NCI-H2227 treated with DMSO at 0.1 percent for 48 hours (cell line): ENCODE measurements around the gene LSM10.
A peak's percentile ranks its signal among the peaks of the same experiment; 100 is the strongest.

ENCODE experiments used
- DNase-seq: peaks from one replicate; lab custom pipeline; 2025; lab: John Stamatoyannopoulos, UW

Gene LSM10

DNA sequence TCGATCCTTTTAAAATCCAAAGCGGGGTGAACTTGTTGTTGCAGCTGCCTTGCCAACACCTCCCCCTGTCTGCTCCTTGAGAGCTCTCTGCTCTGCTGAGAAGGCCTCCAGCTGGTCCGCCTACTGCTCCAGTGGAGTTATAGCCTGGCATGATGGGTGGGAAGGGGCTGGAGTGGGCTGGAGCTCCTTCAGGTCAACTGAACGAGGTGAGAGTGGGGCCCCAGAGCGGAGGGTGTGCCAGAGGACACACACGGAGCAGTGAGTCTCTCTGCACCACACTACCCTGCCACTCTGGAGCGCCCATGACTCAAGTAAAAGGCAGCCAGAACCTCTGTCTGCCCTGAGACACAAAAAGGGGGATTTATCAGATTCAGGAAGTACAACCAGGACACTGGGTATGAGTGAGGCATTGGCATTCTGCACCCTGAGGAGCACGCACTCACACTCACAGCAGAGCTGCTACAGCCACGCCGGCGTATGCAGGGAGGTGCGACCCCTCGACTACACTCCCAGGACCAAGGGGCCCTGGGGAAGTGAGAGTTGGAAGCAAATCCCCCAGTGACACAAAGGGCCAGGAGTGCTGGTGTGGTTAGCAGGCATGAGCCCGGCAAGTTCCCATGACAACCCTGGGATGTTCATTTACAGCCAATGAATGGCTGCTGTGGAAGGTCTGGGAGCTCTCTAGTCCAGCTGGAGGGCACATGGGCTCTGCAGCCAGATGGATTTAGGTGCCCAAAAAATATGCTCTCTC lies 46.3 kb downstream of the LSM10 start:
- DNase-seq: peak; percentile 35

DNA sequence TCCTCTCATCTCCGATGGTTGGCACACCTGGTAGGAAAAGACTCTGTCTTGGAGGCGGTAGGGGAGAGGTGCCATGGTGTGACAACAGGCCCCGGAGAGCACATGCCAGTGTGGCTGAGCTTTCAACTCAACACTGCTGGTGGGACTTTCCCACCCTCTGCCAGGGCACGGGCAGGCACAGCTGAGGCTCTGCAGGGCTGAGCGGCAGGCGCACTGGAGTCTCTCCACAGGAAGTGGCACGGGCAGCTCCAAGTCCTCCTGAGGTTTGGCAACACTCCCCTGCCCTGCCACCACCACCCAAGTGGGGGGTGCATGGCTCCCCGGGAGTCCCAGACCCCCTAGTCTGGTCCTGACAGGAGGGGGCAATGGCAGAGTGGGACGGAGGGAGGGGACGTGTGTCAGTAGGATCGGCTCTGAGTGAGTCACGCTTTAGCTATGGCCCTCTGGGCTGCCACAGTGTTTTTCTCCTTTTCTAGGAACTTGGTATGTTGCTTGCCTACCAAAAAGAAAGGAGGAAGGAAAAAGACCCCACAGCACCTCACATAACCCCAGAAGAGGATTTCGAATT lies 47.0 kb downstream of the LSM10 start:
- DNase-seq: no peak

- DNase-seq: no peak
Observed at GRCh38 chr1:36349839-36350238, 47.9 kb downstream of the LSM10 start.

DNA sequence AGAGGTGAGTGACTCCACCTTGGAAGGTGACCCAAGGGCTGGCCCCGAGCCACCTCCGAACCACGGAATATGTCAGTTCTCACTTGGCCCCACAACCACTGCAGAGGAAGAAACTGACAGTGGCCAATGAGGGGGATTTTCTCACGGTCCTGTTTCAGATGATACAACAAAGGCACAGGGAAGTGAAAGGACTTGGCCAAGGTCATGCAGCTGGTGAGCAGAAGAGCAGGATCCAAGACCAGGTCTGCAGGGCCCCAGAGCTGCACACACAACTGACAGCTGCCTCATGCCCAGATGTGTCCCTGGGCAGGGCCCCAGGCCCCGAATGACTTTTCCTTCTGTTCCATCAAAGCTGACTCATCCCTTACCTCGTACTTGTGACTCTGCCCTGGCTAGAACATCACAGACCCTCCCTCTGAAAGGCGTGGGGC lies 48.5 kb downstream of the LSM10 start:
- no peak for DNase-seq

DNA sequence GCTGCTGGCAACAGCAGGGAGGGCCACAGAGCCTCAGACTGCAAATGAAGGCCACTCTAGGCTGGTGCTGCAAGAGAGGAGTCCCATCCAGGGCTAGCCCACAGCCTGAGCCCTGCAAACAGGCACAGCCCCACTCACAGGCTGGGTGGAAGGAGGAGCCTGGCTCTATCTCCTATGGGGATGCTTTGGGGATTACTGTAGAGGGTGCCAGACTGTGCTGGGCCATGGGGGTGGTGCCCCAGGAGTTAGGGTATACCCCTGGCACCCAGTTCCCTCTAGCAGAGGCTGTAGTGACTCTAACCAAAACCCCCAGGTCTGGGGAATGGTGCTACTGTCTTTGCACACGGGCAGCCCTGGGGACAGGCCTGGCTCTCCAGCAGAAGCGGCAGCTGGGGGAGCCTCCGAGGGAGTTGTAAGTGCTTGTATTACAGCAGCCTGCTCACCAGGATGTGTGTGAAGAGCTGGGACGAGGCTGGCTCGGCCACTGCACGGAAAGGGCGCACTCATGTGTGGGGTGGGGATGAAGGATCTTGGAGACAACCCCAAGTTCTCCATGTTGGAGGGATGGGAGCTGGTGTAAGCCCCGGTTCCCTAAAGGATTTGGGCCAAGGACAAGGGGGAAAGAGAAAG lies 50.9 kb downstream of the LSM10 start:
- DNase-seq: no peak

DNA sequence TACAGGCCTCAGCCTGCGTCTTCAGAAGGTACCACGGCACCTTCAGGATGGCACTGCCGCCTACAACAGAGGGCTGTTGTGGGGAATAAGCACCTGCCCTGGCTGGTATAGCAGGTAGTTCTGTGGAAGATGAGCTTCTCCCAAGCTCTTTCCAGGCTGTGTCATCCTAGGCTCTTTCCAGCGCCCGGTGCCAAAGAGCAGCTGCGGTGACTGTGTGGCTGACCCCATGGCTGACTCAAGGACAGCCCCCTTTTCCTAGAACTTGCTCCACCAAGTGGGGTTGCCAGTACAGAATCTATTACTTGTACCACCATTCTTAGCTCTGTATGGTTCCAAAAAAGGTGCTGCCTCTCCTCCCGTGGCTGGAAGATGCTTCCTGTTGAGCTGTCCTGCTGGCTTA lies 52.4 kb downstream of the LSM10 start:
- DNase-seq: no peak

GRCh38 chr1:36344395-36344680 lies 53.4 kb downstream of the LSM10 start:
- DNase-seq: no peak

- DNase-seq: no peak
Observed at GRCh38 chr1:36343651-36344394, 53.9 kb downstream of the LSM10 start.
